ENCODE data around the gene CCDC201. TPM values are rescaled to one million over a fixed set of nuclear protein-coding genes. Genes with fewer than 3 reads are reported as not detected.

Gene CCDC201
- total RNA-seq, 4 donors from 2014 or later, result not detected

DNA sequence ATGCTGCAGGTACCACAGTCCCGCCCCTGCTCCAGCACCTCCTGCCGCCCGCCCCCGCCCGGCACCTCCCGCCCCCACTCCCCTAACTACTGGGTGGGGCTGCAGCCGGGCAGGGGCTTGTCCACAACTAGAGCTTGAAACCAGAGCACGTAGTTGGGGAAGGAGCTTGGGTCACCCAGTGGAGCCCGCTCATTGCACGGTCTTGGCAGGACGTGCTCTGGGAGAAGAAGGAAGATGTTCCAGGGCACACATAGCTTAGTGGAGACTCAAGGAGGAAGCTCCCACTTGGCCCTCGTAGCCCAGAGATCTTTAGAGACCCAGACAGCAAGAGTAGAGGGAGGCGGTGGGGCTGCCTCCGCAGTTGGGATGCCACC lies 16.1 kb upstream of the CCDC201 start:
- H3K4me3 ChIP-seq (ENCODE audit: low read depth, poor library complexity, severe bottlenecking), result no peak overlapping the region
- peak in 1 of 2 donors; percentile 68 for DNase-seq (ENCODE audit: low spot score in 2 of 2)
- 34 to 41% methylated on average over 7 to 8 of the region's 14 CpGs for WGBS, 2 donors
- TF ChIP-seq CTCF (IDR thresholded peaks at IDR 0.05) (no peak), POLR2A (IDR thresholded peaks at IDR 0.05) (no peak)
- intact Hi-C loops (cut with DNase I; ENCODE audit: low total_unique reads), result no loop called here

DNA sequence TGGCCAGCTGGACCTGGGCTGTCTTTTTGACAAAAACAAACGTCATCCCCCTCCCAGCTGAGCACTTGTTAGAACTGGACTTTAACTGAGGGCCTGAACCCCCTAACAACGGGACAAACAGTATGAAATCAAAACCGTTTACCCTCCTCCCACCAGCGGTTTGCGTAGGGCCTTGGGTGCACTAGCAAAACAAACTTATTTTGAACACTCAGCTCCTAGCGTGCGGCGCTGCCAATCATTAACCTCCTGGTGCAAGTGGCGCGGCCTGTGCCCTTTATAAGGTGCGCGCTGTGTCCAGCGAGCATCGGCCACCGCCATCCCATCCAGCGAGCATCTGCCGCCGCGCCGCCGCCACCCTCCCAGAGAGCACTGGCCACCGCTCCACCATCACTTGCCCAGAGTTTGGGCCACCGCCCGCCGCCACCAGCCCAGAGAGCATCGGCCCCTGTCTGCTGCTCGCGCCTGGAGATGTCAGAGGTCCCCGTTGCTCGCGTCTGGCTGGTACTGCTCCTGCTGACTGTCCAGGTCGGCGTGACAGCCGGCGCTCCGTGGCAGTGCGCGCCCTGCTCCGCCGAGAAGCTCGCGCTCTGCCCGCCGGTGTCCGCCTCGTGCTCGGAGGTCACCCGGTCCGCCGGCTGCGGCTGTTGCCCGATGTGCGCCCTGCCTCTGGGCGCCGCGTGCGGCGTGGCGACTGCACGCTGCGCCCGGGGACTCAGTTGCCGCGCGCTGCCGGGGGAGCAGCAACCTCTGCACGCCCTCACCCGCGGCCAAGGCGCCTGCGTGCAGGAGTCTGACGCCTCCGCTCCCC lies 15.5 kb upstream of the CCDC201 start, which contains the start of gene IGFBP1:
TSS of gene IGFBP1 (plus strand) at position 304 of the 808 bp plus-strand sequence. CDS start at position 469, 165 bp downstream.
- no peak within 1 kb of the TSS for H3K4me3 ChIP-seq (ENCODE audit: low read depth, poor library complexity, severe bottlenecking)
- TF ChIP-seq CTCF (IDR thresholded peaks at IDR 0.05) (no peak), POLR2A (IDR thresholded peaks at IDR 0.05) (no peak)
- intact Hi-C loops (cut with DNase I; ENCODE audit: low total_unique reads), result no loop called here
- 7 to 12% methylated on average over 33 to 42 of the region's 73 CpGs for WGBS, 2 donors
- DNase-seq (ENCODE audit: low spot score in 2 of 2), result peak in 1 of 2 donors; percentile 79

GRCh38 chr7:45886931-45887667 lies 14.2 kb upstream of the CCDC201 start:
- 96 to 98% methylated on average over 5 of the region's 5 CpGs for WGBS, 2 donors
- DNase-seq (ENCODE audit: low spot score in 2 of 2), result peak in 1 of 2 donors; percentile 59

GRCh38 chr7:45885264-45885882 lies 12.5 kb upstream of the CCDC201 start:
- intact Hi-C loops (cut with DNase I; ENCODE audit: low total_unique reads), result no loop called here
- TF ChIP-seq CTCF (IDR thresholded peaks at IDR 0.05) (no peak), POLR2A (IDR thresholded peaks at IDR 0.05) (no peak)
- H3K4me3 ChIP-seq (ENCODE audit: low read depth, poor library complexity, severe bottlenecking), result no peak overlapping the region
- DNase-seq (ENCODE audit: low spot score in 2 of 2), result peak in 1 of 2 donors; percentile 54
- WGBS, 2 donors, result 64 to 71% methylated on average over 7 of the region's 7 CpGs

More at GRCh38 chr7:45886931-45887667, 14.2 kb upstream of the CCDC201 start:
- intact Hi-C loops (cut with DNase I; ENCODE audit: low total_unique reads), result no loop called here
- no peak overlapping the region for H3K4me3 ChIP-seq (ENCODE audit: low read depth, poor library complexity, severe bottlenecking)
- TF ChIP-seq CTCF (IDR thresholded peaks at IDR 0.05) (no peak), POLR2A (IDR thresholded peaks at IDR 0.05) (no peak)

DNA sequence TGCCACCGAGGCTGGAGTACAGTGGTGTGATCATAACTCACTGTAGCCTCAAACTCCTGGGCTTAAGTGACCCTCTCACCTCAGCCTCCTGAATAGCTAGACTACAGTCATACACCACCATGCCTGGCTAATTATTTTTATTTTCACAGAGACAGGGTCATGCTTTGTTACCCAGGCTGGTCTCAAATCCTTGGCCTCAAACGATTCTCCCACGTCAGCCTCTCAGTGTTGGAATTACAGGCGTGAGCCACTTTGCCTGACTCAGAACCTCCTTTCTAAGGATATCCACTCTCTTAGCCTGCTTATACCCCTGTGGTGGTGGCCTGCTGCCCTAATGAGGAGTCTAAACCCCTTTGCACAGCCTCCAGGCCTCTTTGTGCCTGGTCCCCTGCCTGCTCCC lies 11.3 kb upstream of the CCDC201 start:
- TF ChIP-seq POLR2A (IDR thresholded peaks at IDR 0.05) (no peak), CTCF (IDR thresholded peaks at IDR 0.05) (no peak)
- peak in 1 of 2 donors; percentile 49 for DNase-seq (ENCODE audit: low spot score in 2 of 2)
- no peak overlapping the region for H3K4me3 ChIP-seq (ENCODE audit: low read depth, poor library complexity, severe bottlenecking)
- WGBS, 2 donors, result 89 to 90% methylated on average over 4 of the region's 4 CpGs
- intact Hi-C loops (cut with DNase I; ENCODE audit: low total_unique reads), result no loop called here

All from lower leg skin (tissue), 4 donors.